Measurements from ENCODE around the gene TMED8.

- TF ChIP-seq CTCF (IDR thresholded peaks at IDR 0.05; ENCODE audit: low read depth, low read length, missing input control) (no peak), EGR1 (IDR thresholded peaks at IDR 0.05; ENCODE audit: low read depth in 2 of 2) (no peak), RAD21 (IDR thresholded peaks at IDR 0.05) (no peak), JUND (IDR thresholded peaks at IDR 0.05) (no peak), GABPA (IDR thresholded peaks at IDR 0.05 in 1 of 2, conservative IDR thresholded peaks at IDR 0.05 in 1 of 2) (no peak), MAX (IDR thresholded peaks at IDR 0.05) (no peak), RXRA (IDR thresholded peaks at IDR 0.05) (no peak), HNF4G (IDR thresholded peaks at IDR 0.05) (no peak), YY1 (IDR thresholded peaks at IDR 0.05) (no peak), SP1 (IDR thresholded peaks at IDR 0.05) (no peak), HNF4A (conservative IDR thresholded peaks at IDR 0.05) (no peak), TAF1 (conservative IDR thresholded peaks at IDR 0.05) (no peak)
- TF ChIP-seq, protein P1, sequence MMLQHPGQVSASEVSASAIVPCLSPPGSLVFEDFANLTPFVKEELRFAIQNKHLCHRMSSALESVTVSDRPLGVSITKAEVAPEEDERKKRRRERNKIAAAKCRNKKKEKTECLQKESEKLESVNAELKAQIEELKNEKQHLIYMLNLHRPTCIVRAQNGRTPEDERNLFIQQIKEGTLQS (IDR thresholded peaks at IDR 0.05) = no peak
- TF ChIP-seq, protein P2, sequence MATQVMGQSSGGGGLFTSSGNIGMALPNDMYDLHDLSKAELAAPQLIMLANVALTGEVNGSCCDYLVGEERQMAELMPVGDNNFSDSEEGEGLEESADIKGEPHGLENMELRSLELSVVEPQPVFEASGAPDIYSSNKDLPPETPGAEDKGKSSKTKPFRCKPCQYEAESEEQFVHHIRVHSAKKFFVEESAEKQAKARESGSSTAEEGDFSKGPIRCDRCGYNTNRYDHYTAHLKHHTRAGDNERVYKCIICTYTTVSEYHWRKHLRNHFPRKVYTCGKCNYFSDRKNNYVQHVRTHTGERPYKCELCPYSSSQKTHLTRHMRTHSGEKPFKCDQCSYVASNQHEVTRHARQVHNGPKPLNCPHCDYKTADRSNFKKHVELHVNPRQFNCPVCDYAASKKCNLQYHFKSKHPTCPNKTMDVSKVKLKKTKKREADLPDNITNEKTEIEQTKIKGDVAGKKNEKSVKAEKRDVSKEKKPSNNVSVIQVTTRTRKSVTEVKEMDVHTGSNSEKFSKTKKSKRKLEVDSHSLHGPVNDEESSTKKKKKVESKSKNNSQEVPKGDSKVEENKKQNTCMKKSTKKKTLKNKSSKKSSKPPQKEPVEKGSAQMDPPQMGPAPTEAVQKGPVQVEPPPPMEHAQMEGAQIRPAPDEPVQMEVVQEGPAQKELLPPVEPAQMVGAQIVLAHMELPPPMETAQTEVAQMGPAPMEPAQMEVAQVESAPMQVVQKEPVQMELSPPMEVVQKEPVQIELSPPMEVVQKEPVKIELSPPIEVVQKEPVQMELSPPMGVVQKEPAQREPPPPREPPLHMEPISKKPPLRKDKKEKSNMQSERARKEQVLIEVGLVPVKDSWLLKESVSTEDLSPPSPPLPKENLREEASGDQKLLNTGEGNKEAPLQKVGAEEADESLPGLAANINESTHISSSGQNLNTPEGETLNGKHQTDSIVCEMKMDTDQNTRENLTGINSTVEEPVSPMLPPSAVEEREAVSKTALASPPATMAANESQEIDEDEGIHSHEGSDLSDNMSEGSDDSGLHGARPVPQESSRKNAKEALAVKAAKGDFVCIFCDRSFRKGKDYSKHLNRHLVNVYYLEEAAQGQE (IDR thresholded peaks at IDR 0.05) = no peak
Measured at GRCh38 chr14:77343662-77344061, 33.2 kb downstream of the TMED8 start.

Data from liver (tissue), 3 donors.